NK-92 (cell line): ENCODE data around the gene HACD1.

Experiments
- DNase-seq: peaks from one replicate; lab custom pipeline; 2025; ENCODE audit not compliant: unreplicated experiment; lab: John Stamatoyannopoulos, UW

HACD1 gene

GRCh38 chr10:17586821-17587234 lies 30.3 kb downstream of the HACD1 start:
- DNase-seq, result no peak

- no peak for DNase-seq
Measured at GRCh38 chr10:17585016-17585415, 32.2 kb downstream of the HACD1 start.

GRCh38 chr10:17580885-17581284 lies 36.3 kb downstream of the HACD1 start:
- no peak for DNase-seq

- DNase-seq, result no peak
Measured at GRCh38 chr10:17578603-17579002, 38.6 kb downstream of the HACD1 start.

- DNase-seq, result no peak
Measured at GRCh38 chr10:17576768-17577167, 40.4 kb downstream of the HACD1 start.

GRCh38 chr10:17564911-17565310 lies 52.3 kb downstream of the HACD1 start:
- DNase-seq, result no peak

- DNase-seq, result no peak
Measured at GRCh38 chr10:17563452-17563851, 53.7 kb downstream of the HACD1 start.

- no peak for DNase-seq
Measured at GRCh38 chr10:17562614-17563013, 54.6 kb downstream of the HACD1 start.

- no peak for DNase-seq
Measured at GRCh38 chr10:17561111-17561510, 56.1 kb downstream of the HACD1 start.

- no peak for DNase-seq
Measured at GRCh38 chr10:17557459-17557858, 59.7 kb downstream of the HACD1 start.

GRCh38 chr10:17548770-17549169 lies 68.4 kb downstream of the HACD1 start:
- no peak for DNase-seq

- DNase-seq, result no peak
Measured at GRCh38 chr10:17548162-17548561, 69.0 kb downstream of the HACD1 start.

GRCh38 chr10:17547060-17547459 lies 70.1 kb downstream of the HACD1 start:
- no peak for DNase-seq

- DNase-seq, result no peak
Measured at GRCh38 chr10:17544465-17544864, 72.7 kb downstream of the HACD1 start.
